HEK293 (cell line): Measurements from ENCODE around the gene YAF2.

Experiments used
- CTCF ChIA-PET: fragments of 350-600 bp; formaldehyde crosslinking; extraction: SDS; loops from one replicate; lab custom pipeline; 2021; ENCODE audit warnings: antibody characterized with exemption; lab: Yijun Ruan, JAX
- POLR2A ChIA-PET: fragments of 300-600 bp; formaldehyde crosslinking; extraction: SDS; loops from one replicate; lab custom pipeline; 2020; ENCODE audit warnings: antibody characterized with exemption, inconsistent platforms; lab: Yijun Ruan, JAX
- H3K27ac ChIP-seq: fragments of 200-500 bp; sonication (Bioruptor generic); 2 replicates; pipeline ENCODE4 v1.5.1; 2014; ENCODE audit warnings: low read depth, low read length, control low read depth, inconsistent platforms; ENCODE audit errors: extremely low read depth
- H3K36me3 ChIP-seq, 2 experiments: fragments of 200-500 bp in 1 of 2; sonication (Bioruptor generic) in 1 of 2; 1 replicate in 1 of 2; 2 replicates in 1 of 2; pipeline ENCODE4 v1.5.1; 2014 to 2017; ENCODE audit warnings: inconsistent platforms in 2 of 2, low read length in 2 of 2; ENCODE audit not compliant: control insufficient read depth in 2 of 2, insufficient read depth in 1 of 2
- H3K4me1 ChIP-seq: fragments of 200-500 bp; sonication (Bioruptor generic); 2 replicates; pipeline ENCODE4 v1.5.1; 2014; ENCODE audit warnings: mild to moderate bottlenecking, low read length, inconsistent platforms; ENCODE audit not compliant: control insufficient read depth, insufficient read depth
- H3K4me3 ChIP-seq: 2 replicates; pipeline ENCODE4 v1.5.1; 2011; ENCODE audit warnings: low read depth, mild to moderate bottlenecking, control low read depth, low read length, moderate library complexity
- H3K9me3 ChIP-seq: fragments of 200-500 bp; sonication (Bioruptor generic); 2 replicates; pipeline ENCODE4 v1.5.1; 2014; ENCODE audit warnings: low read depth, low read length, inconsistent platforms; ENCODE audit not compliant: control insufficient read depth, insufficient read depth
- GLI4 ChIP-seq: fragments of 450-650 bp; formaldehyde crosslinking; IDR thresholded peaks from 2 replicates; pipeline ENCODE4 v1.5.1; 2016; ENCODE audit warnings: missing biosample characterization, missing genetic modification characterization
- KLF16 ChIP-seq: fragments of 450-650 bp; formaldehyde crosslinking; IDR thresholded peaks from 2 replicates; pipeline ENCODE4 v1.5.1; 2017; ENCODE audit warnings: missing biosample characterization, missing genetic modification characterization
- KLF7 ChIP-seq: fragments of 450-650 bp; formaldehyde crosslinking; IDR thresholded peaks from 2 replicates; pipeline ENCODE4 v1.5.1; 2016; ENCODE audit warnings: missing biosample characterization, missing genetic modification characterization, borderline replicate concordance
- KLF9 ChIP-seq: fragments of 450-650 bp; formaldehyde crosslinking; IDR thresholded peaks from 2 replicates; pipeline ENCODE4 v1.5.1; 2016; ENCODE audit warnings: missing biosample characterization, missing genetic modification characterization, low read depth
- MEIS1 ChIP-seq: sonication (generic); formaldehyde crosslinking; IDR thresholded peaks from 2 replicates; pipeline ENCODE4 v1.8.1; 2022; ENCODE audit warnings: missing genetic modification reagents, mild to moderate bottlenecking, borderline replicate concordance
- REST ChIP-seq: fragments of 450-650 bp; formaldehyde crosslinking; IDR thresholded peaks from 2 replicates; pipeline ENCODE4 v1.5.1; 2016; ENCODE audit warnings: missing biosample characterization, missing genetic modification characterization
- SP2 ChIP-seq: fragments of 450-650 bp; formaldehyde crosslinking; IDR thresholded peaks from 2 replicates; pipeline ENCODE4 v1.5.1; 2016; ENCODE audit warnings: missing biosample characterization, missing genetic modification characterization
- ZFP3 ChIP-seq: fragments of 450-650 bp; formaldehyde crosslinking; IDR thresholded peaks from 2 replicates; pipeline ENCODE4 v1.5.1; 2016; ENCODE audit warnings: low read depth, missing biosample characterization, missing genetic modification characterization
- ZIC2 ChIP-seq: fragments of 450-650 bp; formaldehyde crosslinking; IDR thresholded peaks from 2 replicates; pipeline ENCODE4 v1.5.1; 2016; ENCODE audit warnings: missing biosample characterization, missing genetic modification characterization
- ZNF121 ChIP-seq: fragments of 450-650 bp; formaldehyde crosslinking; IDR thresholded peaks from 2 replicates; pipeline ENCODE4 v1.5.1; 2016; ENCODE audit warnings: missing biosample characterization, missing genetic modification characterization
- ZNF211 ChIP-seq: fragments of 450-650 bp; formaldehyde crosslinking; IDR thresholded peaks from 2 replicates; pipeline ENCODE4 v1.5.1; 2016; ENCODE audit warnings: low read depth, missing biosample characterization, missing genetic modification characterization
- ZNF513 ChIP-seq: fragments of 450-650 bp; IDR thresholded peaks from 2 replicates; pipeline ENCODE4 v1.5.1; 2018; ENCODE audit warnings: missing biosample characterization, missing genetic modification characterization
- ZNF621 ChIP-seq: fragments of 450-650 bp; formaldehyde crosslinking; IDR thresholded peaks from 2 replicates; pipeline ENCODE4 v1.5.1; 2017; ENCODE audit warnings: missing biosample characterization, missing genetic modification characterization
- ZNF626 ChIP-seq: fragments of 450-650 bp; sonication (Bioruptor Pico); formaldehyde crosslinking; IDR thresholded peaks from 2 replicates; pipeline ENCODE4 v1.5.1; 2018; ENCODE audit warnings: missing biosample characterization, missing genetic modification characterization, inconsistent platforms
- ZNF692 ChIP-seq: fragments of 450-650 bp; formaldehyde crosslinking; IDR thresholded peaks from 2 replicates; pipeline ENCODE4 v1.5.1; 2016; ENCODE audit warnings: missing biosample characterization, missing genetic modification characterization
- ZNF830 ChIP-seq: fragments of 450-650 bp; IDR thresholded peaks from 2 replicates; pipeline ENCODE4 v1.5.0; 2018; ENCODE audit warnings: missing biosample characterization, missing genetic modification characterization, low read depth, mild to moderate bottlenecking, moderate library complexity
- ZNF837 ChIP-seq: fragments of 450-650 bp; formaldehyde crosslinking; IDR thresholded peaks from 2 replicates; pipeline ENCODE4 v1.5.1; 2016; ENCODE audit warnings: missing biosample characterization, missing genetic modification characterization
- ZSCAN16 ChIP-seq: fragments of 450-650 bp; formaldehyde crosslinking; IDR thresholded peaks from 2 replicates; pipeline ENCODE4 v1.5.1; 2016; ENCODE audit warnings: missing biosample characterization, missing genetic modification characterization

Gene YAF2

GRCh38 chr12:42275499-42275898 is 37.5 kb upstream of the YAF2 start:
- H3K9me3 ChIP-seq, result no peaks in the 10 kb centered on the region
- no peak overlapping the region for H3K27ac ChIP-seq
- H3K36me3 ChIP-seq, result no peaks in the 10 kb centered on the region
- ChIA-PET POLR2A (no interaction called here), CTCF (interaction anchor here (0.7 kb wide), 1 partner anchor 179 kb away, joined by 6 read pairs; no protein-coding TSS in a partner anchor)
- no peak overlapping the region for H3K4me3 ChIP-seq
- TF ChIP-seq SP2 (tag by site-specific recombination) (no peak), REST (tag by site-specific recombination) (no peak)
- no peaks in the 10 kb centered on the region for H3K4me1 ChIP-seq

GRCh38 chr12:42273706-42274105 is 35.7 kb upstream of the YAF2 start:
- Histone ChIP-seq H3K4me3 (no peak overlapping the region), H3K9me3 (no peaks in the 10 kb centered on the region), H3K27ac (no peak overlapping the region), H3K4me1 (no peaks in the 10 kb centered on the region), H3K36me3 (no peaks in the 10 kb centered on the region)
- no peak for TF ChIP-seq ZNF621 (tag by site-specific recombination)
- no peak for TF ChIP-seq ZNF830 (tag by site-specific recombination)
- no peak for TF ChIP-seq ZNF121 (tag by site-specific recombination)
- no peak for TF ChIP-seq ZNF211 (tag by site-specific recombination)
- no peak for TF ChIP-seq ZNF837 (tag by site-specific recombination)
- no peak for TF ChIP-seq KLF9 (tag by site-specific recombination)
- TF ChIP-seq ZSCAN16 (tag by site-specific recombination), result no peak
- TF ChIP-seq ZNF626 (tag by site-specific recombination), result no peak
- TF ChIP-seq ZFP3 (tag by site-specific recombination), result no peak
- no peak for TF ChIP-seq KLF7 (tag by site-specific recombination)
- TF ChIP-seq ZNF513 (tag by site-specific recombination), result no peak
- TF ChIP-seq ZNF692, result no peak
- TF ChIP-seq MEIS1 (CRISPR knock-in tag), result no peak
- no peak for TF ChIP-seq KLF16 (tag by site-specific recombination)
- TF ChIP-seq GLI4, result no peak
- TF ChIP-seq ZIC2 (tag by site-specific recombination), result no peak
- POLR2A ChIA-PET, result interaction anchor here (1.3 kb wide), 1 partner anchor 129 kb away, joined by 3 read pairs; no protein-coding TSS in a partner anchor
- CTCF ChIA-PET, result no interaction called here
